Chondrocyte (in vitro differentiated cells): ENCODE data around the gene SUPT20H. TPM values are rescaled to one million over a fixed set of nuclear protein-coding genes. Genes with fewer than 3 reads are reported as not detected.

ENCODE experiments used
- DNase-seq: peaks from one replicate; pipeline ENCODE4 v3.0.0; 2021; ENCODE audit warnings: mixed read lengths, low spot score
- H3K27ac Mint-ChIP-seq: one replicate; pipeline ENCODE4 v1.8.0; 2021; ENCODE audit warnings: mild to moderate bottlenecking, moderate library complexity, mixed read lengths; ENCODE audit not compliant: unreplicated experiment
- H3K27me3 Mint-ChIP-seq: 2 replicates; pipeline ENCODE4 v1.8.0; 2021; ENCODE audit warnings: low read depth, mixed read lengths
- H3K36me3 Mint-ChIP-seq: 2 replicates; pipeline ENCODE4 v1.8.0; 2021; ENCODE audit warnings: low read depth, mixed read lengths
- H3K4me1 Mint-ChIP-seq: 2 replicates; pipeline ENCODE4 v1.8.0; 2021; ENCODE audit warnings: low read depth, mild to moderate bottlenecking, mixed read lengths
- H3K4me3 Mint-ChIP-seq: one replicate; pipeline ENCODE4 v1.8.0; 2021; ENCODE audit warnings: mild to moderate bottlenecking, moderate library complexity, mixed read lengths; ENCODE audit not compliant: unreplicated experiment
- H3K9me3 Mint-ChIP-seq: 2 replicates; pipeline ENCODE4 v1.8.0; 2021; ENCODE audit warnings: low read depth, mixed read lengths
- CTCF ChIP-seq: fragments of 200-600 bp; sonication (generic); IDR thresholded peaks from 2 replicates; pipeline ENCODE4 v1.5.0; 2021; ENCODE audit warnings: antibody characterized with exemption, mild to moderate bottlenecking, moderate library complexity
- total RNA-seq: library from RNA; stranded (reverse); gene quantifications from 3 replicates; pipeline ENCODE4 v1.2.1, GENCODE V29; 2021

The SUPT20H gene
- total RNA-seq, 1 donor from 2014 or later = 51.2 TPM

- Mint-ChIP-seq H3K36me3 (no peaks in the 10 kb centered on the region), H3K9me3 (no peaks in the 10 kb centered on the region), H3K4me1 (no peaks in the 10 kb centered on the region), H3K27me3 (no peaks in the 10 kb centered on the region), H3K4me3 (no peak overlapping the region), H3K27ac (no peak overlapping the region)
- TF ChIP-seq CTCF = no peak
- DNase-seq = no peak
Observed at GRCh38 chr13:37087486-37087885, 28.0 kb upstream of the SUPT20H start.

GRCh38 chr13:37085606-37086005, 26.1 kb upstream of the SUPT20H start:
- Mint-ChIP-seq H3K4me3 (no peak overlapping the region), H3K36me3 (no peaks in the 10 kb centered on the region), H3K27ac (no peak overlapping the region), H3K4me1 (no peaks in the 10 kb centered on the region), H3K9me3 (no peaks in the 10 kb centered on the region), H3K27me3 (no peaks in the 10 kb centered on the region)
- DNase-seq = no peak
- no peak for TF ChIP-seq CTCF

- peaks cover 8% of the 10 kb centered on the region for H3K4me1 Mint-ChIP-seq
- no peaks in the 10 kb centered on the region for H3K27me3 Mint-ChIP-seq
- DNase-seq = no peak
- no peak for TF ChIP-seq CTCF
- H3K4me3 Mint-ChIP-seq = no peak overlapping the region
- no peak overlapping the region for H3K27ac Mint-ChIP-seq
- H3K9me3 Mint-ChIP-seq = no peaks in the 10 kb centered on the region
- no peaks in the 10 kb centered on the region for H3K36me3 Mint-ChIP-seq
Observed at GRCh38 chr13:37076818-37077217, 17.3 kb upstream of the SUPT20H start.

- H3K27ac Mint-ChIP-seq = peak overlapping the region; percentile 25
- DNase-seq = no peak
- no peak overlapping the region for H3K4me3 Mint-ChIP-seq
- peaks cover 8% of the 10 kb centered on the region for H3K4me1 Mint-ChIP-seq
- H3K9me3 Mint-ChIP-seq = no peaks in the 10 kb centered on the region
- H3K36me3 Mint-ChIP-seq = no peaks in the 10 kb centered on the region
- TF ChIP-seq CTCF = no peak
- H3K27me3 Mint-ChIP-seq = no peaks in the 10 kb centered on the region
Observed at GRCh38 chr13:37075164-37075563, 15.7 kb upstream of the SUPT20H start.

GRCh38 chr13:37074703-37075102, 15.2 kb upstream of the SUPT20H start:
- no peak overlapping the region for H3K4me3 Mint-ChIP-seq
- peaks cover 8% of the 10 kb centered on the region for H3K4me1 Mint-ChIP-seq
- no peaks in the 10 kb centered on the region for H3K27me3 Mint-ChIP-seq
- no peak for DNase-seq
- no peaks in the 10 kb centered on the region for H3K36me3 Mint-ChIP-seq
- TF ChIP-seq CTCF = peak; percentile 85
- H3K9me3 Mint-ChIP-seq = no peaks in the 10 kb centered on the region
- peak overlapping the region; percentile 25 for H3K27ac Mint-ChIP-seq
